Measurements from ENCODE around the gene CAMKK2. TPM values are rescaled to one million over a fixed set of nuclear protein-coding genes. Genes with fewer than 3 reads are reported as not detected.
A peak's percentile ranks its signal among the peaks of the same experiment; 100 is the strongest.

The CAMKK2 gene
- total RNA-seq, 1 experiment from 2014 or later: 24.7 TPM

- Histone ChIP-seq H4K20me1 (ENCODE audit: control insufficient read depth, insufficient read depth, insufficient read length) (no peaks in the 10 kb centered on the region), H4K8ac (replicated peaks; ENCODE audit: insufficient read length, low read depth, low read length) (no peak overlapping the region), H3K18ac (ENCODE audit: insufficient read length, low read depth, low read length) (no peak overlapping the region), H3K4ac (ENCODE audit: low read depth, low read length) (no peak overlapping the region), H3T11ph (ENCODE audit: low read length) (no peak overlapping the region), H3K56ac (ENCODE audit: insufficient read length, low read depth, low read length) (no peak overlapping the region), H3K79me2 (ENCODE audit: insufficient read depth, low read length) (no peaks in the 10 kb centered on the region), H2BK15ac (ENCODE audit: low read depth, low read length) (no peak overlapping the region), H3K9me3 (ENCODE audit: control insufficient read depth, low read depth, low read length) (no peaks in the 10 kb centered on the region), H3K23me2 (ENCODE audit: insufficient read length, low read depth, low read length, poor library complexity, severe bottlenecking) (no peaks in the 10 kb centered on the region), H2AFZ (ENCODE audit: low read length) (no peak overlapping the region), H4K5ac (ENCODE audit: insufficient read length, low read depth, low read length) (no peak overlapping the region), H2BK5ac (ENCODE audit: insufficient read length, low read length) (no peak overlapping the region), H2BK20ac (ENCODE audit: low read depth, low read length, poor library complexity, severe bottlenecking) (no peak overlapping the region), H3K4me1 (ENCODE audit: insufficient read depth, low read length) (no peaks in the 10 kb centered on the region), H3K4me2 (ENCODE audit: insufficient read depth, insufficient read length, low read length) (no peak overlapping the region), H3K27me3 (ENCODE audit: insufficient read depth, low read length) (no peaks in the 10 kb centered on the region), H2AK5ac (ENCODE audit: insufficient read length, low read length) (no peak overlapping the region), H2BK120ac (ENCODE audit: low read depth, low read length, poor library complexity, severe bottlenecking) (no peak overlapping the region), H3K23ac (ENCODE audit: insufficient read length, low read depth, low read length) (no peak overlapping the region), H3K27ac (ENCODE audit: insufficient read length, low read depth, low read length) (no peak overlapping the region), H3K14ac (ENCODE audit: insufficient read depth, low read length) (no peak overlapping the region), H3K9ac (ENCODE audit: extremely low read depth, insufficient read length, low read length) (no peak overlapping the region), H4K91ac (ENCODE audit: insufficient read length, low read depth, low read length) (no peak overlapping the region), H2BK12ac (ENCODE audit: insufficient read length, low read depth, low read length) (no peak overlapping the region), H3K79me1 (ENCODE audit: insufficient read depth, low read depth, low read length, poor library complexity, severe bottlenecking) (no peaks in the 10 kb centered on the region)
- no peak for TF ChIP-seq CTCF (conservative IDR thresholded peaks at IDR 0.05)
- Mint-ChIP-seq H3K9me3 (no peaks in the 10 kb centered on the region), H3K4me1 (no peaks in the 10 kb centered on the region), H3K27me3 (ENCODE audit: low read depth) (no peaks in the 10 kb centered on the region), H3K27ac (peak overlapping the region in 2 of 3 experiments; percentile 9 to 54; a peak in 3 of 7 replicates), H3K36me3 (ENCODE audit: insufficient read depth in 1 of 3, low read depth in 3 of 3) (peaks cover 31 to 56% (median 49%) of the 10 kb centered on the region in 3 experiments; a peak in 6 of 7 replicates), H3K4me3 (no peak overlapping the region)
- no peak for DNase-seq
- WGBS (ENCODE audit: extremely low coverage, insufficient read length, low lambda C conversion rate): no CpG with 5 or more reads among the region's 10 CpGs
Measured at GRCh38 chr12:121264951-121265515, 31.5 kb downstream of the CAMKK2 start.
